ENCODE results near the gene GPR162.

GPR162 gene

GRCh38 chr12:6837370-6838060, 15.9 kb downstream of the GPR162 start:
- no peak for DNase-seq (ENCODE audit: low spot score)

GRCh38 chr12:6838854-6839253, 17.2 kb downstream of the GPR162 start:
- DNase-seq (ENCODE audit: low spot score) = no peak

GRCh38 chr12:6839482-6840201, 18.0 kb downstream of the GPR162 start:
- DNase-seq (ENCODE audit: low spot score) = no peak

GRCh38 chr12:6840330-6840729, 18.7 kb downstream of the GPR162 start:
- no peak for DNase-seq (ENCODE audit: low spot score)

- DNase-seq (ENCODE audit: low spot score) = no peak
Observed at GRCh38 chr12:6840761-6841515, 19.3 kb downstream of the GPR162 start, which contains the start of gene GNB3. GNB3 (plus strand) TSS chr12:6840925; CDS start chr12:6841288, 363 bp downstream.

- DNase-seq (ENCODE audit: low spot score) = no peak
Observed at GRCh38 chr12:6842075-6842474, 20.5 kb downstream of the GPR162 start.

- no peak for DNase-seq (ENCODE audit: low spot score)
Observed at GRCh38 chr12:6843118-6843902, 21.7 kb downstream of the GPR162 start.

- no peak for DNase-seq (ENCODE audit: low spot score)
Observed at GRCh38 chr12:6845395-6845794, 23.8 kb downstream of the GPR162 start.

GRCh38 chr12:6846316-6846869, 24.8 kb downstream of the GPR162 start:
- no peak for DNase-seq (ENCODE audit: low spot score)

GRCh38 chr12:6847676-6848075, 26.1 kb downstream of the GPR162 start:
- DNase-seq (ENCODE audit: low spot score) = no peak

- DNase-seq (ENCODE audit: low spot score) = no peak
Observed at GRCh38 chr12:6849427-6849826, 27.8 kb downstream of the GPR162 start.

GRCh38 chr12:6849976-6850560, 28.4 kb downstream of the GPR162 start:
- no peak for DNase-seq (ENCODE audit: low spot score)

- DNase-seq (ENCODE audit: low spot score) = peak; percentile 27
Observed at GRCh38 chr12:6850796-6851152, 29.2 kb downstream of the GPR162 start.

GRCh38 chr12:6851153-6851920, 29.7 kb downstream of the GPR162 start, which contains the start of gene CDCA3:
CDCA3 (minus strand) TSS chr12:6851286; CDS start chr12:6850952, 334 bp downstream.
- DNase-seq (ENCODE audit: low spot score) = peak; percentile 99

GRCh38 chr12:6851921-6852650, 30.5 kb downstream of the GPR162 start, which contains the start of gene USP5:
USP5 (plus strand) TSS chr12:6852150; CDS start chr12:6852180, 30 bp downstream.
- DNase-seq (ENCODE audit: low spot score) = peak; percentile 98

- DNase-seq (ENCODE audit: low spot score) = peak; percentile 78
Observed at GRCh38 chr12:6852651-6853354, 31.2 kb downstream of the GPR162 start.

- DNase-seq (ENCODE audit: low spot score) = no peak
Observed at GRCh38 chr12:6853626-6854025, 32.0 kb downstream of the GPR162 start.

- no peak for DNase-seq (ENCODE audit: low spot score)
Observed at GRCh38 chr12:6854036-6854435, 32.4 kb downstream of the GPR162 start.

- no peak for DNase-seq (ENCODE audit: low spot score)
Observed at GRCh38 chr12:6855322-6855721, 33.7 kb downstream of the GPR162 start.

Measured in AG20443 (cell line).